Liver (tissue), 9 donors: ENCODE measurements around the gene ZDHHC14. TPM values are rescaled to one million over a fixed set of nuclear protein-coding genes. Genes with fewer than 3 reads are reported as not detected.

Experiments used
- DNase-seq: peaks from one replicate; pipeline ENCODE4 v3.0.0-alpha.2; 2017; ENCODE audit warnings: low spot score
- H3K27ac ChIP-seq, 2 donors: one replicate each; pipeline ENCODE4 v1.7.0; 2013; ENCODE audit warnings: inconsistent platforms in 2 of 2, low read length in 2 of 2, control low read depth in 1 of 2, low read depth in 1 of 2, mild to moderate bottlenecking in 1 of 2
- H3K27me3 ChIP-seq, 4 donors: one replicate each; pipeline versions ENCODE4 v1.6.1 to v1.7.0; 2013; ENCODE audit warnings: low read length in 3 of 4, inconsistent platforms in 1 of 4, mild to moderate bottlenecking in 1 of 4, moderate library complexity in 1 of 4; ENCODE audit not compliant: control insufficient read depth in 4 of 4, insufficient read depth in 4 of 4
- H3K36me3 ChIP-seq, 4 donors: one replicate each; pipeline versions ENCODE4 v1.6.1 to v1.7.0; 2013; ENCODE audit warnings: low read length in 3 of 4, mild to moderate bottlenecking in 3 of 4, low read depth in 1 of 4, moderate library complexity in 1 of 4; ENCODE audit not compliant: control insufficient read depth in 4 of 4, insufficient read depth in 3 of 4
- H3K4me1 ChIP-seq, 4 donors: one replicate each; pipeline versions ENCODE4 v1.6.1 to v1.7.0; 2013; ENCODE audit warnings: low read length in 3 of 4, mild to moderate bottlenecking in 3 of 4, moderate library complexity in 1 of 4; ENCODE audit not compliant: control insufficient read depth in 4 of 4, insufficient read depth in 4 of 4
- H3K4me3 ChIP-seq, 3 donors: one replicate each; pipeline versions ENCODE4 v1.6.1 to v1.7.0; 2013; ENCODE audit warnings: low read length in 3 of 3, control low read depth in 1 of 3, low read depth in 1 of 3, mild to moderate bottlenecking in 1 of 3
- H3K9ac ChIP-seq, 2 donors: one replicate each; pipeline ENCODE4 v1.7.0; 2013; ENCODE audit warnings: low read length in 2 of 2, mild to moderate bottlenecking in 2 of 2, moderate library complexity in 2 of 2, control low read depth in 1 of 2, low read depth in 1 of 2
- H3K9me3 ChIP-seq, 4 donors: one replicate each; pipeline versions ENCODE4 v1.6.1 to v1.7.0; 2013; ENCODE audit warnings: low read length in 3 of 4; ENCODE audit not compliant: control insufficient read depth in 4 of 4
- ATF3 ChIP-seq: IDR thresholded peaks from 2 replicates; pipeline ENCODE4 v1.6.1; 2016; ENCODE audit warnings: antibody characterized with exemption
- CTCF ChIP-seq: fragments of 150-350 bp; IDR thresholded peaks from 2 replicates; pipeline ENCODE4 v1.5.1; 2017; ENCODE audit warnings: improper control_type of control experiment, low read depth, low read length; ENCODE audit not compliant: missing input control
- EGR1 ChIP-seq, 2 donors: IDR thresholded peaks; 2 replicates each; pipeline ENCODE4 v1.6.1; 2016 to 2018; ENCODE audit warnings: antibody characterized with exemption in 2 of 2, low read depth in 2 of 2
- FOXA1 ChIP-seq: IDR thresholded peaks from 2 replicates; pipeline ENCODE4 v1.6.1; 2016; ENCODE audit warnings: antibody characterized with exemption
- FOXA2 ChIP-seq: IDR thresholded peaks from 2 replicates; pipeline ENCODE4 v1.6.1; 2016; ENCODE audit warnings: antibody characterized with exemption
- HNF4A ChIP-seq, 2 donors: conservative IDR thresholded peaks; 2 replicates each; pipeline ENCODE4 v1.6.1; 2016; ENCODE audit warnings: antibody characterized with exemption in 2 of 2, mild to moderate bottlenecking in 2 of 2
- HNF4G ChIP-seq: IDR thresholded peaks from 2 replicates; pipeline ENCODE4 v1.6.1; 2016; ENCODE audit warnings: antibody characterized with exemption
- JUND ChIP-seq, 2 donors: IDR thresholded peaks; 2 replicates each; pipeline ENCODE4 v1.6.1; 2016; ENCODE audit warnings: antibody characterized with exemption in 2 of 2
- MAX ChIP-seq: IDR thresholded peaks from 2 replicates; pipeline ENCODE4 v1.6.1; 2016; ENCODE audit warnings: antibody characterized with exemption
- RAD21 ChIP-seq, 2 donors: IDR thresholded peaks; 2 replicates each; pipeline ENCODE4 v1.6.1; 2016; ENCODE audit warnings: antibody characterized with exemption in 2 of 2, mild to moderate bottlenecking in 2 of 2
- REST ChIP-seq: IDR thresholded peaks from 2 replicates; pipeline ENCODE4 v1.6.1; 2016; ENCODE audit warnings: antibody characterized with exemption, mild to moderate bottlenecking
- RXRA ChIP-seq, 2 donors: IDR thresholded peaks; 2 replicates each; pipeline ENCODE4 v1.6.1; 2017 to 2018; ENCODE audit warnings: antibody characterized with exemption in 2 of 2, mild to moderate bottlenecking in 1 of 2
- SP1 ChIP-seq: IDR thresholded peaks from 2 replicates; pipeline ENCODE4 v1.6.1; 2018; ENCODE audit warnings: antibody characterized with exemption, mild to moderate bottlenecking
- ZBTB33 ChIP-seq: IDR thresholded peaks from 2 replicates; pipeline ENCODE4 v1.6.1; 2016; ENCODE audit warnings: antibody characterized with exemption
- WGBS: extraction: QIAGEN DNeasy Blood & Tissue Kit; methylation state at CpG from one replicate; pipeline ENCODE4 v1.1.7; 2013; 5-methylcytosine and 5-hydroxymethylcytosine counted together
- polyA plus RNA-seq, 2 donors: library from polyadenylated mRNA; stranded (reverse) in 1 of 2; unstranded in 1 of 2; fragments of 200-250 nt in 1 of 2; fragments of >200 nt in 1 of 2; fragmentation: Nextera tagmentation in 1 of 2; extraction: Ambion mirVana in 1 of 2; gene quantifications; one replicate each; pipeline versions ENCODE4 v1.2.1 to v1.2.3, GENCODE V29; 2013 to 2015
- total RNA-seq, 2 donors: library from RNA; depleted of rRNA; stranded (reverse); fragments of >200 nt; gene quantifications; one replicate each; pipeline ENCODE4 v1.2.3, GENCODE V29; 2014
- donor health status: healthy.
- donor health status: healthy.
- donor health status: healthy.
- donor health status: healthy.
- donor health status: healthy.

The ZDHHC14 gene
- total and polyA plus RNA-seq, 4 donors = 4.4 to 11.7 (median 8.4) TPM

- no peak for TF ChIP-seq MAX
- no peak for TF ChIP-seq ATF3
Observed at GRCh38 chr6:157661652-157662051, 280.7 kb downstream of the ZDHHC14 start (continued).

GRCh38 chr6:157663261-157663660, 282.3 kb downstream of the ZDHHC14 start:
- no peak overlapping the region for H3K27ac ChIP-seq
- TF ChIP-seq MAX (no peak), ZBTB33 (no peak), RAD21 (IDR thresholded peaks at IDR 0.05) (no peak), HNF4G (no peak), REST (no peak), SP1 (no peak), EGR1 (IDR thresholded peaks at IDR 0.05; ENCODE audit: low read depth in 2 of 2) (no peak), JUND (IDR thresholded peaks at IDR 0.05) (no peak), RXRA (IDR thresholded peaks at IDR 0.05) (no peak), ATF3 (no peak), CTCF (no peak), FOXA1 (no peak), HNF4A (conservative IDR thresholded peaks at IDR 0.05) (no peak), FOXA2 (no peak)
- H3K36me3 ChIP-seq = peaks cover 0 to 8% (median 0%) of the 10 kb centered on the region in 4 donors
- 97% methylated on average over 5 of the region's 5 CpGs for WGBS
- H3K9ac ChIP-seq = no peak overlapping the region
- no peaks in the 10 kb centered on the region for H3K4me1 ChIP-seq
- no peak overlapping the region for H3K4me3 ChIP-seq
- no peaks in the 10 kb centered on the region for H3K9me3 ChIP-seq
- DNase-seq = no peak
- no peaks in the 10 kb centered on the region for H3K27me3 ChIP-seq
